Gastrocnemius medialis (tissue), 4 donors: Measurements from ENCODE around the gene GNA15.

ENCODE experiments used
- POLR2A ChIP-seq, 2 donors: fragments of 450-650 bp; IDR thresholded peaks; one replicate each; pipeline ENCODE4 v1.6.1; 2017; ENCODE audit warnings: antibody characterized with exemption in 2 of 2, mild to moderate bottlenecking in 2 of 2, moderate library complexity in 2 of 2
- TF ChIP-seq, protein P1 (sequence below), 5 experiments: fragments of 450-650 bp in 3 of 5; fragments of 200-600 bp in 2 of 5; sonication (generic) in 2 of 5; IDR thresholded peaks in 4 of 5; conservative IDR thresholded peaks in 1 of 5; 1 replicate in 4 of 5; 2 replicates in 1 of 5; pipeline ENCODE4 v1.5.1; 2016 to 2019; ENCODE audit warnings: antibody characterized with exemption in 5 of 5, mild to moderate bottlenecking in 3 of 5, moderate library complexity in 3 of 5

DNA sequence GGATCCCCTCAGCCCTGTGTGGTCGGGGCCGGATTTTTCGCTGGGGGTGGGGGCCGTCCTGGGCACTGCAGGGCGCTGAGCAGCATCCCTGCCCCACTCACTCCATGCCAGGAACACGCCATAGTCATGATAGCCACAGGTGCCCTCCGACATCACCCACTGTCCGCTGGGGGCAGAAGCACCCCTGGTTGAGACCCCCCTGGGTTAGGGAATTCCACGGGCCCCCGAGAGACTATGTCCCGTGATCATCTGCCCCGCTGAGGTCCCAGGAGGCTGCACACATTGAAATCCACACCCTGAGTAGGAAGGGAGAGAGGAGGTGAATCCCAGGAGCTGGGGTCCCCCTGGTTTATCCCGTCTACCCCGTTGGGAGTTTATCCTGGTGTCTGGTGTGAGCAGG lies 66.1 kb downstream of the GNA15 start:
- TF ChIP-seq, protein P1, sequence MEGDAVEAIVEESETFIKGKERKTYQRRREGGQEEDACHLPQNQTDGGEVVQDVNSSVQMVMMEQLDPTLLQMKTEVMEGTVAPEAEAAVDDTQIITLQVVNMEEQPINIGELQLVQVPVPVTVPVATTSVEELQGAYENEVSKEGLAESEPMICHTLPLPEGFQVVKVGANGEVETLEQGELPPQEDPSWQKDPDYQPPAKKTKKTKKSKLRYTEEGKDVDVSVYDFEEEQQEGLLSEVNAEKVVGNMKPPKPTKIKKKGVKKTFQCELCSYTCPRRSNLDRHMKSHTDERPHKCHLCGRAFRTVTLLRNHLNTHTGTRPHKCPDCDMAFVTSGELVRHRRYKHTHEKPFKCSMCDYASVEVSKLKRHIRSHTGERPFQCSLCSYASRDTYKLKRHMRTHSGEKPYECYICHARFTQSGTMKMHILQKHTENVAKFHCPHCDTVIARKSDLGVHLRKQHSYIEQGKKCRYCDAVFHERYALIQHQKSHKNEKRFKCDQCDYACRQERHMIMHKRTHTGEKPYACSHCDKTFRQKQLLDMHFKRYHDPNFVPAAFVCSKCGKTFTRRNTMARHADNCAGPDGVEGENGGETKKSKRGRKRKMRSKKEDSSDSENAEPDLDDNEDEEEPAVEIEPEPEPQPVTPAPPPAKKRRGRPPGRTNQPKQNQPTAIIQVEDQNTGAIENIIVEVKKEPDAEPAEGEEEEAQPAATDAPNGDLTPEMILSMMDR (IDR thresholded peaks at IDR 0.05 in 4 of 5, conservative IDR thresholded peaks at IDR 0.05 in 1 of 5): no peak
- no peak for TF ChIP-seq POLR2A (IDR thresholded peaks at IDR 0.05)
